ENCODE results near the gene SERPINB4.
"Not testable (repeated sequence)": the region's sequence is repeated elsewhere in the genome, so short reads cannot be mapped to it uniquely, and the experiment has no call there.

GRCh38 chr18:63644142-63644541, at the start of gene SERPINB4:
- TF ChIP-seq CTCF (IDR thresholded peaks at IDR 0.05; ENCODE audit: insufficient read depth, low read length, poor library complexity, severe bottlenecking); EZH2phosphoT487 (conservative IDR thresholded peaks at IDR 0.05; ENCODE audit: low read length): not testable (repeated sequence)
